Activated T-cell treated with anti-CD3 and anti-CD28 coated beads, Interleukin-2, amount 50 U/mL, for 24 hours (primary cell): Measurements from ENCODE around the gene ATP5IF1.

Experiments
- DNase-seq: peaks from one replicate; pipeline ENCODE4 v3.0.0-alpha.2; 2020
- H3K27ac Mint-ChIP-seq: 2 replicates; pipeline ENCODE4 v1.8.0; 2020; ENCODE audit warnings: mild to moderate bottlenecking, mixed read lengths
- H3K27me3 Mint-ChIP-seq: 2 replicates; pipeline ENCODE4 v1.8.0; 2020; ENCODE audit warnings: mixed read lengths
- H3K36me3 Mint-ChIP-seq: 2 replicates; pipeline ENCODE4 v1.8.0; 2020; ENCODE audit warnings: low read depth, mixed read lengths
- H3K4me1 Mint-ChIP-seq: 2 replicates; pipeline ENCODE4 v1.8.0; 2020; ENCODE audit warnings: low read depth, mixed read lengths
- H3K4me3 Mint-ChIP-seq: 2 replicates; pipeline ENCODE4 v1.8.0; 2020; ENCODE audit warnings: mild to moderate bottlenecking, moderate library complexity, mixed read lengths
- H3K9me3 Mint-ChIP-seq: 2 replicates; pipeline ENCODE4 v1.8.0; 2020; ENCODE audit warnings: mixed read lengths

ATP5IF1 gene

GRCh38 chr1:28209700-28210099 lies 26.2 kb upstream of the ATP5IF1 start:
- no peak overlapping the region for H3K27ac Mint-ChIP-seq
- DNase-seq, result no peak
- no peaks in the 10 kb centered on the region for H3K27me3 Mint-ChIP-seq
- no peaks in the 10 kb centered on the region for H3K9me3 Mint-ChIP-seq
- H3K4me3 Mint-ChIP-seq, result no peak overlapping the region
- peaks cover 77% of the 10 kb centered on the region for H3K36me3 Mint-ChIP-seq
- H3K4me1 Mint-ChIP-seq, result peaks cover 10% of the 10 kb centered on the region

GRCh38 chr1:28213315-28213714 lies 22.6 kb upstream of the ATP5IF1 start:
- Mint-ChIP-seq H3K4me1 (peaks cover 10% of the 10 kb centered on the region), H3K9me3 (no peaks in the 10 kb centered on the region), H3K36me3 (peaks cover 75% of the 10 kb centered on the region), H3K4me3 (no peak overlapping the region), H3K27ac (no peak overlapping the region), H3K27me3 (no peaks in the 10 kb centered on the region)
- no peak for DNase-seq

GRCh38 chr1:28229089-28229488 lies 6.8 kb upstream of the ATP5IF1 start:
- Mint-ChIP-seq H3K4me1 (peaks cover 34% of the 10 kb centered on the region), H3K9me3 (no peaks in the 10 kb centered on the region), H3K4me3 (no peak overlapping the region), H3K27ac (no peak overlapping the region), H3K36me3 (peaks cover 72% of the 10 kb centered on the region), H3K27me3 (no peaks in the 10 kb centered on the region)
- no peak for DNase-seq

- DNase-seq, result no peak
- peaks cover 63% of the 10 kb centered on the region for H3K36me3 Mint-ChIP-seq
- H3K4me3 Mint-ChIP-seq, result no peak overlapping the region
- no peaks in the 10 kb centered on the region for H3K27me3 Mint-ChIP-seq
- H3K4me1 Mint-ChIP-seq, result peaks cover 36% of the 10 kb centered on the region
- H3K9me3 Mint-ChIP-seq, result no peaks in the 10 kb centered on the region
- no peak overlapping the region for H3K27ac Mint-ChIP-seq
These were observed 5.9 kb upstream of the ATP5IF1 start for GRCh38 chr1:28229996-28230395.

GRCh38 chr1:28232558-28233263 lies 3.2 kb upstream of the ATP5IF1 start, which contains the start of gene DNAJC8:
DNAJC8 (minus strand) TSS chr1:28233029; CDS start chr1:28232998, 31 bp downstream.
- Mint-ChIP-seq H3K9me3 (no peaks in the 10 kb centered on the region), H3K36me3 (peaks cover 38% of the 10 kb centered on the region), H3K4me3 (peak within 1 kb of the TSS; percentile 99), H3K4me1 (peaks cover 36% of the 10 kb centered on the region), H3K27ac (peak within 1 kb of the TSS; percentile 99), H3K27me3 (no peaks in the 10 kb centered on the region)
- peak; percentile 93 for DNase-seq

- peak overlapping the region; percentile 75 for H3K27ac Mint-ChIP-seq
- peaks cover 32% of the 10 kb centered on the region for H3K36me3 Mint-ChIP-seq
- peak overlapping the region; percentile 99 for H3K4me3 Mint-ChIP-seq
- no peaks in the 10 kb centered on the region for H3K27me3 Mint-ChIP-seq
- H3K4me1 Mint-ChIP-seq, result peaks cover 36% of the 10 kb centered on the region
- DNase-seq, result no peak
- no peaks in the 10 kb centered on the region for H3K9me3 Mint-ChIP-seq
These were observed 2.7 kb upstream of the ATP5IF1 start for GRCh38 chr1:28233264-28233606.

- Mint-ChIP-seq H3K27me3 (no peaks in the 10 kb centered on the region), H3K4me1 (peaks cover 25% of the 10 kb centered on the region), H3K9me3 (no peaks in the 10 kb centered on the region), H3K36me3 (peaks cover 19% of the 10 kb centered on the region), H3K27ac (no peak overlapping the region), H3K4me3 (no peak overlapping the region)
- no peak for DNase-seq
These were observed 865 bp downstream of the ATP5IF1 start for GRCh38 chr1:28236656-28237322.

GRCh38 chr1:28239004-28239403 lies 3.1 kb downstream of the ATP5IF1 start:
- Mint-ChIP-seq H3K27ac (peak overlapping the region; percentile 33), H3K36me3 (peaks cover 9% of the 10 kb centered on the region), H3K9me3 (no peaks in the 10 kb centered on the region), H3K4me3 (no peak overlapping the region), H3K4me1 (peaks cover 24% of the 10 kb centered on the region), H3K27me3 (no peaks in the 10 kb centered on the region)
- DNase-seq, result no peak

- Mint-ChIP-seq H3K27ac (peak overlapping the region; percentile 18), H3K36me3 (peaks cover 9% of the 10 kb centered on the region), H3K9me3 (no peaks in the 10 kb centered on the region), H3K4me3 (no peak overlapping the region), H3K27me3 (no peaks in the 10 kb centered on the region), H3K4me1 (peaks cover 31% of the 10 kb centered on the region)
- DNase-seq, result no peak
These were observed 4.1 kb downstream of the ATP5IF1 start for GRCh38 chr1:28240024-28240423.

- DNase-seq, result no peak
- Mint-ChIP-seq H3K4me1 (peaks cover 34% of the 10 kb centered on the region), H3K9me3 (no peaks in the 10 kb centered on the region), H3K27me3 (no peaks in the 10 kb centered on the region), H3K36me3 (peaks cover 9% of the 10 kb centered on the region), H3K27ac (no peak overlapping the region), H3K4me3 (no peak overlapping the region)
These were observed 5.8 kb downstream of the ATP5IF1 start for GRCh38 chr1:28241638-28242241.

- H3K36me3 Mint-ChIP-seq, result peaks cover 7% of the 10 kb centered on the region
- H3K4me3 Mint-ChIP-seq, result peak overlapping the region; percentile 20
- H3K4me1 Mint-ChIP-seq, result peaks cover 49% of the 10 kb centered on the region
- H3K27me3 Mint-ChIP-seq, result no peaks in the 10 kb centered on the region
- DNase-seq, result no peak
- no peaks in the 10 kb centered on the region for H3K9me3 Mint-ChIP-seq
- peak overlapping the region; percentile 88 for H3K27ac Mint-ChIP-seq
These were observed 7.9 kb downstream of the ATP5IF1 start for GRCh38 chr1:28243685-28244311.

- H3K36me3 Mint-ChIP-seq, result peaks cover 4% of the 10 kb centered on the region
- no peaks in the 10 kb centered on the region for H3K9me3 Mint-ChIP-seq
- DNase-seq, result no peak
- peaks cover 56% of the 10 kb centered on the region for H3K4me1 Mint-ChIP-seq
- H3K27ac Mint-ChIP-seq, result peak overlapping the region; percentile 88
- H3K27me3 Mint-ChIP-seq, result no peaks in the 10 kb centered on the region
- H3K4me3 Mint-ChIP-seq, result peak overlapping the region; percentile 32
These were observed 8.8 kb downstream of the ATP5IF1 start for GRCh38 chr1:28244549-28245251.

GRCh38 chr1:28246427-28246832 lies 10.5 kb downstream of the ATP5IF1 start:
- Mint-ChIP-seq H3K9me3 (no peaks in the 10 kb centered on the region), H3K4me1 (peaks cover 58% of the 10 kb centered on the region), H3K27me3 (no peaks in the 10 kb centered on the region), H3K27ac (peak overlapping the region; percentile 96), H3K36me3 (no peaks in the 10 kb centered on the region), H3K4me3 (peak overlapping the region; percentile 85)
- DNase-seq, result no peak

- no peak for DNase-seq
- Mint-ChIP-seq H3K4me1 (peaks cover 57% of the 10 kb centered on the region), H3K9me3 (no peaks in the 10 kb centered on the region), H3K4me3 (peak overlapping the region; percentile 85), H3K36me3 (no peaks in the 10 kb centered on the region), H3K27me3 (no peaks in the 10 kb centered on the region), H3K27ac (peak overlapping the region; percentile 96)
These were observed 11.8 kb downstream of the ATP5IF1 start for GRCh38 chr1:28247612-28248272.
